ENCODE data around the gene ZNF33B. TPM values are rescaled to one million over a fixed set of nuclear protein-coding genes. Genes with fewer than 3 reads are reported as not detected.
A peak's percentile ranks its signal among the peaks of the same experiment; 100 is the strongest.
"Not testable (repeated sequence)": the region's sequence is repeated elsewhere in the genome, so short reads cannot be mapped to it uniquely, and the experiment has no call there.

ZNF33B gene
- total RNA-seq, 1 donor from 2014 or later = 49.6 TPM

- no peak for DNase-seq
Measured at GRCh38 chr10:42609872-42610271, 28.5 kb downstream of the ZNF33B start.

- no peak for DNase-seq
Measured at GRCh38 chr10:42598249-42598873, 40.0 kb downstream of the ZNF33B start.

GRCh38 chr10:42596196-42596595 lies 42.2 kb downstream of the ZNF33B start:
- no peak for DNase-seq

- DNase-seq = no peak
Measured at GRCh38 chr10:42594246-42594650, 44.1 kb downstream of the ZNF33B start.

GRCh38 chr10:42593284-42593683 lies 45.1 kb downstream of the ZNF33B start:
- DNase-seq = no peak

GRCh38 chr10:42583828-42584227 lies 54.5 kb downstream of the ZNF33B start:
- DNase-seq = no peak

DNA sequence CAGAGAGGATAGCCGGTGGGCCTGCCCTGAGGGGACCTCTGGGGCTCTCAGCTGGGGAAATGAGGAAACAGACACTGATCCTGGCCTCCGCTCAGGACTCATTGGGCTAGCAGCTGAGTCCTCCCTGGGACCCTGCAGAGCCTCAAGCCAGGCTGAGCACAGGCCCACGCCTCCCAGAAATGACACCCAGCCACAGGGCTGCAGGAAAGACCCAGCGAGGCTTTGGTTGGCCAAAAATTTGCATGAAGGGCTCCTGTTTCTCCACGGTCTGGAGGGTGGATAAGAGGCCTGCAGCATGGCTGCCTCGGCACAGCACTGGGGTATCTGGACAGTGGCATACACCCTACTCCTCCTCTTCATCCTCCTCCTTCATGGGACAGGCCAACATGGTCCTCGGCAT lies 60.4 kb downstream of the ZNF33B start:
- no peak for DNase-seq

DNA sequence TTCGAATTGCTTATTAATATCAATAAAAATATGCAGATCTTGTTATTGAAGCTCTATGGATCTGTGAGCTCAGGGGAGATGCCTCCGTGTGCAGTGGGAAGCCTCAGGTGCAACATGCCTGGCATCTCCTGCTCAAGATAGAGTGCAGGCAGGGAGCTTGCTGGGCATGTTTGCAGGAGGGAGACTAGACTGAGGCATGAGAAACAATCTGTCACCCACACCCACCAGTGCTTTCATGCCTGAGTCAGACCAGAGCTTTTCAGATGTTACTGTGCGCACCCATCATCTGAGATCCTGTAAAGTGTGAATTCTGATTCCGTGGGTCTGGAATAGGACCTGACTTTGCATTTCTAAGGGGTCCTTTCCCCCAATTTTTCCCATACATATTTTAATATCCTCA lies 62.0 kb downstream of the ZNF33B start:
- no peak for DNase-seq

GRCh38 chr10:42574336-42574735 lies 64.0 kb downstream of the ZNF33B start:
- no peak for DNase-seq

GRCh38 chr10:42556931-42557330 lies 81.4 kb downstream of the ZNF33B start:
- no peak for DNase-seq

- DNase-seq = not testable (repeated sequence)
Measured at GRCh38 chr10:42553576-42553975, 84.8 kb downstream of the ZNF33B start.

DNA sequence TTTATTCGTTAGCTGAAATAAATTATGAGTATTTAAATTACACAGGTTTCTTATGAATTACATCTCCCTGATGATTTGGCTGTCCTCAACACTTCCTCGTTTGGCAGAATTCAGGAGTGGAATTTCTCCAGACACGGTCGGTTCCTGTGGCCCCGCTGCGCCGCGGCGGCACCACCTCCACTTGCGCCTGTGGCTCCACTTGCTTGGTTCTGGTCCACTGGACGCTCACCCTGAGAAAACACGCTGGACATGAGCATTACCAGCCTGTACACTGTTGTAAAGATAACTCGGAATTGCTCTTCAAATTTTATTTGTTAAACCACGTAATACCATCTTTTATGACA lies 85.3 kb downstream of the ZNF33B start:
- DNase-seq = no peak

GRCh38 chr10:42552188-42553063 lies 85.9 kb downstream of the ZNF33B start:
- DNase-seq = peak; percentile 89

GRCh38 chr10:42551582-42552187 lies 86.7 kb downstream of the ZNF33B start:
- DNase-seq = no peak

- DNase-seq = no peak
Measured at GRCh38 chr10:42549851-42550250, 88.5 kb downstream of the ZNF33B start.

GRCh38 chr10:42548254-42548653 lies 90.1 kb downstream of the ZNF33B start:
- DNase-seq = no peak

DNA sequence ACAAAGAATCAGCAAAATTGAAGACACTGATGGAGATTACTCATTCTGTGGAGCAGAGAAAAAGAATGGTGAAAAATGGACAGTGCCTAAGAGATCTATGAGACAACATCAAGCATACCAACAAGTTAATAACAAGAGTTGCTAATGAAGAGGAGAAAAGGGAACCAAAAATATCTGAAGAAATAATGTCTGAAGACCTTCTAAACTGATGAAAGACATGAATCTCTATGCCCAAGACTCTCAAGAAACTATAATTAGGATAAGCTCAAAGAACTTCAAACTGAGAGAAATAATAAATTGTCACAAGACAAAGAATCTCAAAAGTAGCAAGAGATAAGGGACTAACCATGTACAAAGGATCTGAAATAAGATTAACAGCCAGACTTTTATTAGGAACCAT lies 93.4 kb downstream of the ZNF33B start:
- DNase-seq = no peak

DNA sequence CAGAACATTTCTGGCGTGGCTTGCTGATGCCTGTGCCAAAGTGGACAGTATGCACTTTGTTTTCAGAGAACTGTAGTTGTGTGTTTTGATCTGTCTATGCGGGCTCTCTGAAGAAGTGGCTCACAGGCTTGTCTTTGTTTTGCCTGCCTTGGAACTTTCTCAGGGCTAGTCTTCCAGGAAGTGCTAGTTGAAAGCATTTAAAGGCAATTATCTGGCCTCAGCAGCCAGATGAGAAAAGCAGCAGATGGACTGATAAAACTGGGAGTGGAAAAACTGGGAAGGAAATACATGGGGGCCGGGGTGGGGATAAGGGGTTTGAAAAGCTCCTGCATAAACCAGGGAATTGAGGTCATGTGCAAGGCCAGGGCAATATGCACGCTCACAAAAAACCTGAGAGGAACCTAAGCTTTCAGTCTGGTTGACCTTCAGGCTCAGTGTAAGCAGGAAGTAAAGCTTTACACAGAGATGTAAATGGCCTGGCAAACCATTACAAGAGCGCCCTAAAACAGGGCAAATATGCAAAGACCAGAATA lies 94.5 kb downstream of the ZNF33B start:
- no peak for DNase-seq

Small RNA genes within 50 kb of the gene (small RNA-seq; reads per million reads assigned to genes)
- not detected for gene AL022345.1
- not detected for gene AL022345.2
- not detected for gene AL022345.3
- not detected for gene FXYD6P1
- gene RNU6-1170P = not detected

Other genes with a start within 250 kb of the ZNF33B start
- 11.7 TPM for gene BMS1, start 144.2 kb upstream of the ZNF33B start, total RNA-seq

Data from occipital lobe (tissue), 3 donors.